B cell (primary cell): ENCODE results near the gene OR9Q1. TPM values are rescaled to one million over a fixed set of nuclear protein-coding genes. Genes with fewer than 3 reads are reported as not detected.

Experiments used
- ATAC-seq: fragments of 200-7000 bp; cut with Tn5 transposase; one replicate; pipeline ENCODE4 v1.10.0; 2021; ENCODE audit warnings: low read depth, mild to moderate bottlenecking, moderate number of reproducible peaks, moderate library complexity
- CTCF ChIA-PET: fragments of 350-600 bp; sonication (Branson Sonifier 250); formaldehyde crosslinking; loops from one replicate; lab custom pipeline; 2021; ENCODE audit warnings: antibody characterized with exemption, inconsistent platforms; lab: Charles Lee
- POLR2A ChIA-PET: fragments of 350-600 bp; sonication (Branson Sonifier 250); formaldehyde crosslinking; loops from one replicate; lab custom pipeline; 2021; ENCODE audit warnings: antibody characterized with exemption; lab: Charles Lee
- DNase-seq: peaks from one replicate; pipeline ENCODE4 v3.0.0; 2013
- H2AFZ ChIP-seq: 2 replicates; pipeline ENCODE4 v1.6.1; 2012; ENCODE audit warnings: mild to moderate bottlenecking, low read depth, low read length; ENCODE audit not compliant: insufficient read depth, poor library complexity, severe bottlenecking
- H3K27ac ChIP-seq, 2 donors: 1 replicate in 1 of 2; 2 replicates in 1 of 2; pipeline ENCODE4 v1.5.1; 2012 to 2013; ENCODE audit warnings: low read length in 2 of 2, mild to moderate bottlenecking in 2 of 2, moderate library complexity in 1 of 2
- H3K27me3 ChIP-seq, 4 experiments: fragments of 200-600 bp in 1 of 4; sonication (generic) in 1 of 4; replicated peaks in 1 of 4; 1 replicate in 2 of 4; 2 replicates in 2 of 4; pipeline versions ENCODE4 v1.6.1 to v1.7.0; 2013 to 2016; ENCODE audit warnings: low read length in 3 of 4, mild to moderate bottlenecking in 2 of 4, mixed read lengths in 1 of 4, moderate library complexity in 1 of 4; ENCODE audit not compliant: insufficient read depth in 4 of 4, control insufficient read depth in 3 of 4; ENCODE audit errors: control extremely low read depth in 1 of 4
- H3K36me3 ChIP-seq, 2 experiments: replicated peaks in 1 of 2; 1 replicate in 1 of 2; 2 replicates in 1 of 2; pipeline versions ENCODE4 v1.6.1 to v1.7.1; 2013; ENCODE audit warnings: low read length in 1 of 2; ENCODE audit not compliant: insufficient read depth in 2 of 2, control insufficient read depth in 1 of 2; ENCODE audit errors: control extremely low read depth in 1 of 2, extremely low read depth in 1 of 2
- H3K4me1 ChIP-seq, 2 donors: fragments of 200-600 bp in 1 of 2; sonication (generic) in 1 of 2; 1 replicate in 1 of 2; 2 replicates in 1 of 2; pipeline versions ENCODE4 v1.5.1 to v1.6.1; 2013 to 2017; ENCODE audit warnings: low read length in 2 of 2; ENCODE audit not compliant: control insufficient read depth in 2 of 2, insufficient read depth in 2 of 2
- H3K4me2 ChIP-seq: replicated peaks from 2 replicates; pipeline ENCODE3; 2012; ENCODE audit warnings: mild to moderate bottlenecking, low read depth, low read length; ENCODE audit not compliant: poor library complexity, severe bottlenecking
- H3K4me3 ChIP-seq, 5 experiments: fragments of 200-600 bp in 1 of 5; sonication (generic) in 1 of 5; 1 replicate in 3 of 5; 2 replicates in 2 of 5; pipeline versions ENCODE4 v1.5.1 to v1.7.0; 2011 to 2016; ENCODE audit warnings: low read length in 4 of 5, mild to moderate bottlenecking in 4 of 5, low read depth in 2 of 5, control low read depth in 1 of 5, moderate library complexity in 1 of 5; ENCODE audit not compliant: insufficient read depth in 1 of 5; ENCODE audit errors: control extremely low read depth in 1 of 5, extremely low read depth in 1 of 5
- H3K79me2 ChIP-seq: fragments of 200-600 bp; sonication (generic); one replicate; pipeline ENCODE4 v1.6.0; 2016; ENCODE audit warnings: low read length; ENCODE audit not compliant: control insufficient read depth, insufficient read depth
- H3K9ac ChIP-seq: fragments of 200-600 bp; sonication (generic); 2 replicates; pipeline ENCODE4 v1.6.1; 2017; ENCODE audit warnings: mild to moderate bottlenecking, low read length, moderate library complexity
- H3K9me3 ChIP-seq, 3 donors: one replicate each; pipeline versions ENCODE4 v1.6.1 to v1.7.1; 2013; ENCODE audit warnings: low read length in 2 of 3; ENCODE audit not compliant: control insufficient read depth in 2 of 3, insufficient read depth in 1 of 3; ENCODE audit errors: control extremely low read depth in 1 of 3
- H4K20me1 ChIP-seq: 2 replicates; pipeline ENCODE4 v1.6.0; 2012; ENCODE audit warnings: mild to moderate bottlenecking, low read length; ENCODE audit not compliant: insufficient read depth, control insufficient read depth, poor library complexity, severe bottlenecking
- H3K27ac Mint-ChIP-seq: one replicate; pipeline ENCODE4 v1.8.0; 2021; ENCODE audit warnings: mixed read lengths
- H3K27me3 Mint-ChIP-seq: one replicate; pipeline ENCODE4 v1.8.0; 2021; ENCODE audit warnings: mixed read lengths
- H3K4me1 Mint-ChIP-seq: one replicate; pipeline ENCODE4 v1.8.0; 2021; ENCODE audit warnings: mixed read lengths
- H3K4me3 Mint-ChIP-seq: one replicate; pipeline ENCODE4 v1.8.0; 2021; ENCODE audit warnings: mixed read lengths
- H3K9me3 Mint-ChIP-seq: one replicate; pipeline ENCODE4 v1.8.0; 2022; ENCODE audit warnings: mixed read lengths; ENCODE audit not compliant: insufficient read depth
- CTCF ChIP-seq: fragments of 200-600 bp; IDR thresholded peaks from one replicate; pipeline ENCODE4 v1.8.0; 2022; ENCODE audit warnings: antibody characterized with exemption, mild to moderate bottlenecking
- EZH2 ChIP-seq: IDR thresholded peaks from 2 replicates; pipeline ENCODE4 v1.6.1; 2012; ENCODE audit warnings: borderline replicate concordance, low read depth, mild to moderate bottlenecking, moderate library complexity, low read length; ENCODE audit not compliant: insufficient read depth, poor library complexity, severe bottlenecking
- WGBS: methylation state at CpG from one replicate; pipeline ENCODE4 v1.1.5; 2013; ENCODE audit warnings: missing lambda C conversion rate; ENCODE audit not compliant: insufficient coverage; 5-methylcytosine and 5-hydroxymethylcytosine counted together
- intact Hi-C: fragments of 100-400 bp; cut with micrococcal nuclease; formaldehyde crosslinking; loops from one replicate; pipeline ENCODE4 v1.10.0; 2022
- polyA plus RNA-seq: library from polyadenylated mRNA; depleted of rRNA; stranded (reverse); fragments of >200 nt; gene quantifications from 2 replicates; pipeline ENCODE4 v1.2.3, GENCODE V29; 2012
- total RNA-seq, 2 donors: library from RNA; stranded (reverse); fragments of 120-200 nt in 1 of 2; gene quantifications; 1 replicate in 1 of 2; 2 replicates in 1 of 2; pipeline versions ENCODE4 v1.2.3 to v1.2.4, GENCODE V29; 2013 to 2022

OR9Q1 gene
- total and polyA plus RNA-seq, 2 donors (not counting 1 experiment from before 2014, with no cell fraction given) = not detected

DNA sequence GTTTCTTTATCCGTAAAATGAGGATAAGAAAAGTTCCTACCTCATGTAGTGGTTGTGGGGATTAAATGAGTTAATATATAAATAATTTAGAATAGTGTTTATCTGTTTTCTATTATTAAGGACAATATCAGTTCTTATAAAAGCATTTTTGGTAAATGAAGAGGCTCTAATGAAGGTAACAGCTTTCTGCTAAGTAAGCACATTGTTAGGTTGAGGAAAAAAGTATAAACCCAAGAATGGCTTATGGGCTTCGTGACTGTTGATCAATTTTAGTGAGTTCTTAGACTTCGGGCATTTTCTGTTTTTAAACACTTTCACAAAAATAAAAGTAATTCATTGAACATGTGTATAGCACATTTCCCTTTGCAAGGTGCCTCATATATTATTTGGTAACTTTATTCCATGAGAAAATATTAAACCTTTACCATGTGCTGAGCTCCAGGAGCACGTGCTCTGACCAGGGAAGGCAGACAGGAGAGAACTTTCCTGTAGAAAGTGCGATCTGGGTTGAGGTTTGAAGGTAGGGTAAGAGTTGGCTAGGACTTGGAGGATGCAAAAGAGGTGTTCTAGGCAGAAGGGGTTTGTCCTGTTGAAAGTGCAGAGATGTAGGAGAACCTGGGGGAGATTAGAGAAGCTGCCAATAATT, 153.9 kb downstream of the OR9Q1 start:
- Histone ChIP-seq H3K79me2 (no peaks in the 10 kb centered on the region), H3K27ac (no peak overlapping the region), H3K27me3 (peaks cover 0 to 4% (median 0%) of the 10 kb centered on the region in 4 experiments), H3K4me2 (no peak overlapping the region), H4K20me1 (no peaks in the 10 kb centered on the region), H3K4me3 (no peak overlapping the region), H3K9ac (no peak overlapping the region), H3K4me1 (no peaks in the 10 kb centered on the region), H3K9me3 (no peaks in the 10 kb centered on the region), H2AFZ (no peak overlapping the region), H3K36me3 (no peaks in the 10 kb centered on the region)
- Mint-ChIP-seq H3K27ac (no peak overlapping the region), H3K4me3 (no peak overlapping the region), H3K4me1 (no peaks in the 10 kb centered on the region), H3K9me3 (no peaks in the 10 kb centered on the region), H3K27me3 (peaks cover 28% of the 10 kb centered on the region)
- ATAC-seq = no peak
- intact Hi-C loops = no loop called here
- CTCF ChIA-PET = no interaction called here
- no peak for TF ChIP-seq EZH2
- no peak for TF ChIP-seq CTCF
- 86% methylated on average over 1 of the region's 5 CpGs for WGBS
- POLR2A ChIA-PET = no interaction called here
- no peak for DNase-seq

DNA sequence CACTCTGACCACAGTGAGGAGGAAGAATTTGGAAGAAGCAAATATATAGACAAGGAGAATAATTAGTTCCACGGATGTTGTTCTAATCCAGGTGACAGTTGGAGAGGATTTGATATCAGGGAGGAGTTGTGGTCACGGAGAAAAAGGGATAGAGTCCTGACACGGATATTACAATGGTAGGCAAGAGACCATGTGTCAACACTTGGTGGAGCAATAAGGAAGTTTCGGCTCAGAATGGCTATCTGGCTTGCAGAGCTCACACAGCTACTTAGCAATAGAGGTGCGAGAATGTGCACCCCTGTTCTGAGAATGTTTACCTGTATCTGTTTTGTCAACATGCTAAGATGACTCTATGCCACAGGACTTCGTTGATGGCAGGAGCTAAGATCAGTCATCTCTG, 154.8 kb downstream of the OR9Q1 start:
- Mint-ChIP-seq H3K9me3 (no peaks in the 10 kb centered on the region), H3K4me3 (no peak overlapping the region), H3K27me3 (peaks cover 30% of the 10 kb centered on the region), H3K4me1 (no peaks in the 10 kb centered on the region), H3K27ac (no peak overlapping the region)
- Histone ChIP-seq H3K36me3 (no peaks in the 10 kb centered on the region), H3K27ac (no peak overlapping the region), H3K4me3 (no peak overlapping the region), H3K9ac (no peak overlapping the region), H3K79me2 (no peaks in the 10 kb centered on the region), H2AFZ (no peak overlapping the region), H3K4me1 (no peaks in the 10 kb centered on the region), H4K20me1 (no peaks in the 10 kb centered on the region), H3K4me2 (no peak overlapping the region), H3K9me3 (no peaks in the 10 kb centered on the region), H3K27me3 (peaks cover 0 to 4% (median 0%) of the 10 kb centered on the region in 4 experiments)
- ChIA-PET CTCF (no interaction called here), POLR2A (no interaction called here)
- WGBS = 90% methylated on average over 4 of the region's 6 CpGs
- ATAC-seq (no peak), DNase-seq (no peak)
- TF ChIP-seq CTCF = no peak
- no peak for TF ChIP-seq EZH2
- intact Hi-C loops = no loop called here
